ENCODE data around the gene ATXN7.
A peak's percentile ranks its signal among the peaks of the same experiment; 100 is the strongest.

Gene ATXN7

DNA sequence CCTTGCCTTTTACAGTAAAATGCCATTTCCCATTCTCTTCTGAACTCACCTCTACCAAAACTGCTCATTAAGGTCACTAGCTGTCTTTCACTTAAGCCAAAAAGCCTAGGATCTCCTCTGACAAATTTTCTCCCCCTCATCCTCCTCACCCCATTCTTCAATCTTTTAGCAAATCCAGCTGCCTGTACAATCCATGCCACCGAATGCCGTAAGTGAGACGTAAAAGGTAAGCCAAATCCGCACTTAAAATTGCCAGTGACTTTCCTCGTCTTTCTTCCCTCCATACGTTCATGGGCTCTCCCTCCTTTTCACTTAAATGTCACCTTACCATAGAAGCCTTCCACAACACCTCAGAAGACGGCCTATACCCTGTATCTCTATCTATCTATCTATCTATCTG is 145.9 kb downstream of the ATXN7 start:
- H3K4me3 ChIP-seq (replicated peaks; ENCODE audit: low read depth, low read length), result no peak overlapping the region
- no peak for DNase-seq (ENCODE audit: low read depth)
- TF ChIP-seq, protein P1, sequence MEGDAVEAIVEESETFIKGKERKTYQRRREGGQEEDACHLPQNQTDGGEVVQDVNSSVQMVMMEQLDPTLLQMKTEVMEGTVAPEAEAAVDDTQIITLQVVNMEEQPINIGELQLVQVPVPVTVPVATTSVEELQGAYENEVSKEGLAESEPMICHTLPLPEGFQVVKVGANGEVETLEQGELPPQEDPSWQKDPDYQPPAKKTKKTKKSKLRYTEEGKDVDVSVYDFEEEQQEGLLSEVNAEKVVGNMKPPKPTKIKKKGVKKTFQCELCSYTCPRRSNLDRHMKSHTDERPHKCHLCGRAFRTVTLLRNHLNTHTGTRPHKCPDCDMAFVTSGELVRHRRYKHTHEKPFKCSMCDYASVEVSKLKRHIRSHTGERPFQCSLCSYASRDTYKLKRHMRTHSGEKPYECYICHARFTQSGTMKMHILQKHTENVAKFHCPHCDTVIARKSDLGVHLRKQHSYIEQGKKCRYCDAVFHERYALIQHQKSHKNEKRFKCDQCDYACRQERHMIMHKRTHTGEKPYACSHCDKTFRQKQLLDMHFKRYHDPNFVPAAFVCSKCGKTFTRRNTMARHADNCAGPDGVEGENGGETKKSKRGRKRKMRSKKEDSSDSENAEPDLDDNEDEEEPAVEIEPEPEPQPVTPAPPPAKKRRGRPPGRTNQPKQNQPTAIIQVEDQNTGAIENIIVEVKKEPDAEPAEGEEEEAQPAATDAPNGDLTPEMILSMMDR (IDR thresholded peaks at IDR 0.05; ENCODE audit: low read length, missing control alignments), result no peak

GRCh38 chr3:64010199-64010598 is 146.5 kb downstream of the ATXN7 start:
- DNase-seq (ENCODE audit: low read depth), result no peak
- TF ChIP-seq, protein P1 (IDR thresholded peaks at IDR 0.05; ENCODE audit: low read length, missing control alignments), result no peak
- H3K4me3 ChIP-seq (replicated peaks; ENCODE audit: low read depth, low read length), result no peak overlapping the region

DNA sequence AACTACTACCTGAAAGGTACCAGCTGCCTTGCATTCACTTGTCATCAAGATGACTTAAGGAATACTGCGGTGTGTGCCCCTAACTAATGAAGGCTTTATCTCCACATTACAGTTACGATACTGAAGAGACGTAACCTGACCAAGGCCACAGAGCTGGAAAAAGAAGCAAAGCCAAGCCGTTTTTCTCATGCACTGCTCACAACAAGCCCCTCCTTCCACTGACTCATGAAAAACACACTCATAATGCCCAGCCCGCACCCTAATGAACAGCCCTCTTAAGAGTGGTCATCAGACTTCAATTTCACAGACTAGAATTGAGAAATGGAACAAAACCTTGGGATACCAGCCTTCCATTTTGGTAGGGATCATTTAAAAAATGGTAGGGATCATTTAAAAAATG is 148.0 kb downstream of the ATXN7 start:
- H3K4me3 ChIP-seq (replicated peaks; ENCODE audit: low read depth, low read length), result no peak overlapping the region
- TF ChIP-seq, protein P1 (IDR thresholded peaks at IDR 0.05; ENCODE audit: low read length, missing control alignments), result no peak
- peak; percentile 72 for DNase-seq (ENCODE audit: low read depth)

DNA sequence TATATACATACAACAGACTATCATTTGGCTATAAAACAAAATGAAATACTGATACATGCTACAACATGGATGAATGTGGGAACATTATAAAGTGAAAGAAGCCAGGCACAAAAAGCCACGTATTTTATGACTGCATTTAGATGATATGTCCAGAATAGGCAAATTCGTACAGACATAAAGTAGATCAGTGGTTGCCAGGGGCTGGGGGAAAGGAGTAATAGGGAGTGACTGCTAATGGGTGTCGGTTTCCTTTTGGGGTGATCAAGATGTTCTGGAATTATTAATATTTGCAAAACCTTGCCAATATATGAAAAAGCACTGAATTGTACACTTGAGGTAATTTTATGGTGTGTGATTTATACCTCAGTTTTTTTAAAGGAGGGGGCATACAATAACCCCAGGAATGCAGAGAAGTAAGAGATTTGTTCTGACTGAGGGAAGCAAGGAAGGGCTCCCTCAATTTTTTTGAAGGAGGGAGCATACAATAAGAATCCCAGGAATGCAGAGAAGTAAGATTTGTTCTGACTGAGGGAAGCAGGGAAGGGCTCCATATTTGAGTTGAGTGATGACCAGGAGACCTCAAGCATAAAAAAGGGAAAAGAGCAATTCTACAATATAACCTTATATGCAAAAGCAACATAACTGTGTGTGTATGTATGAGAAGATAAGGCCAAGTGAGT is 153.4 kb downstream of the ATXN7 start:
- peak; percentile 20 for DNase-seq (ENCODE audit: low read depth)
- TF ChIP-seq, protein P1 (IDR thresholded peaks at IDR 0.05; ENCODE audit: low read length, missing control alignments), result no peak
- no peak overlapping the region for H3K4me3 ChIP-seq (replicated peaks; ENCODE audit: low read depth, low read length)

DNA sequence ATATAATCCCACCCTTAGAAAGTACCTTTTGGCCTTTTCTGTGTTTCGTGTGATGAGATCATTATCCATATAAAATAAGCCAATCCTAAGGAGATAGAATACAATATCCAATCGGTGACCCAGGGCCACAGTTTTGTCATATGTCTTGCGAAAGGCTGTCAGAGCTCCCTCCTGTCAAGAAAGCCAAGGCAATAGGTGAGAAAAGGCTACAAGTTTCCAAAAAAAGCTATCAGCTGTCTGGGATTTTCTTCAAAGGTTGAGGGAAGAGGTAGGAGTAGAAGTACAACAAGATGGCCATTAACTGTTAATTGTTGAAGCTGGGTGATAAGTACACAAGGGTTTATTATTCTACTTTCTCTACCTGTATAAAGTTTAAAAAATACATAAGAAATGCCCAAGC is 155.6 kb downstream of the ATXN7 start:
- no peak for DNase-seq (ENCODE audit: low read depth)
- TF ChIP-seq, protein P1 (IDR thresholded peaks at IDR 0.05; ENCODE audit: low read length, missing control alignments), result no peak
- no peak overlapping the region for H3K4me3 ChIP-seq (replicated peaks; ENCODE audit: low read depth, low read length)

- DNase-seq (ENCODE audit: low read depth), result no peak
- H3K4me3 ChIP-seq (replicated peaks; ENCODE audit: low read depth, low read length), result no peak overlapping the region
- TF ChIP-seq, protein P1 (IDR thresholded peaks at IDR 0.05; ENCODE audit: low read length, missing control alignments), result no peak
Observed at GRCh38 chr3:64019879-64020278, 156.2 kb downstream of the ATXN7 start.

- TF ChIP-seq, protein P1 (IDR thresholded peaks at IDR 0.05; ENCODE audit: low read length, missing control alignments), result no peak
- H3K4me3 ChIP-seq (replicated peaks; ENCODE audit: low read depth, low read length), result peak overlapping the region; percentile 91
- DNase-seq (ENCODE audit: low read depth), result no peak
Observed at GRCh38 chr3:64021922-64022321, 158.3 kb downstream of the ATXN7 start.
